GM19452 (cell line): ENCODE measurements around the gene TGM4.
"Not testable (repeated sequence)": the region's sequence is repeated elsewhere in the genome, so short reads cannot be mapped to it uniquely, and the experiment has no call there.

ENCODE experiments used
- ATAC-seq: cut with Tn5 transposase; IDR thresholded peaks from one replicate; pipeline ENCODE4 v1.9.1; 2021; ENCODE audit not compliant: unreplicated experiment

The TGM4 gene

GRCh38 chr3:44913868-44914468 is 39.6 kb downstream of the TGM4 start:
- no peak for ATAC-seq

DNA sequence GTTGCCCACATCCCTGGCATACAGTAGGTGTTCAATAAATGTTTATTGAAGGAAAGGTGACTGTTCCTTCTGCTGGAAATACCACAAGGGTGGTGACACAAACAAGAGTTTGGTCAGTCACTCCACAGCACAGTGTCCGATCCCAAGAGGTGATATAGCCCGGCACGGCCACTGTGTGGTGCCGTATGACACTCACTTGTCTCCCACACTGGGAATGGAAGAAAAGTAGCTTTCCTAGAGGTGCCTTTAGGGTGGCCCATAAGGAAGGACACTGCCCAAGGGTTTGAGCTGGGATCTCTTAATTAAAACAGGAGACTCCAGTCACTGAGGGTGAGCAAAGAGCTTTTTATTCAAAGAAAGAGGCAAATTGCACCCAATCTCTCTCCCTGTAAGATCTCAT is 40.5 kb downstream of the TGM4 start:
- ATAC-seq = no peak

- ATAC-seq = no peak
Measured at GRCh38 chr3:44915702-44916438, 41.5 kb downstream of the TGM4 start.

DNA sequence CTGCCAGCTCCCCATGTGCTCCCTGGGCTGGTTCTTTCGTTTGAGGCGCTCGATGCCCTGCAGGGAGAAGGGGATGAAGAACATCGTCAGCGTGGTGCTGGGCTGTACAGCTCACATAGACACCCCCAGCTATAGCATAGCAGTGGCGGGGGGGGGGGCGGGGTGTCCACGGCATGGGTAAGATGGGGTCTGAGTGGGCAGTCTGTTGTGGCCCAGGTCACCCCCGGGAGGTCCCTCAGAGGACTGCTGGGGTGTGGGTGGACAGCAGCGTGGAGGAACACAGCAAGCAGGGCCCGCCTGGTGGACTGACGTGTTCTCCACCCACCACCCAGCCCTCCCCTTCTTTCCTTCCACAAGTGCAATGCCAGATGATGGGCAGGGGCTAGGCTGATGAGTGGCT is 43.7 kb downstream of the TGM4 start:
- no peak for ATAC-seq

- ATAC-seq = no peak
Measured at GRCh38 chr3:44918581-44918980, 44.2 kb downstream of the TGM4 start.

GRCh38 chr3:44920081-44920480 is 45.7 kb downstream of the TGM4 start:
- no peak for ATAC-seq

- no peak for ATAC-seq
Measured at GRCh38 chr3:44923632-44924456, 49.4 kb downstream of the TGM4 start.

DNA sequence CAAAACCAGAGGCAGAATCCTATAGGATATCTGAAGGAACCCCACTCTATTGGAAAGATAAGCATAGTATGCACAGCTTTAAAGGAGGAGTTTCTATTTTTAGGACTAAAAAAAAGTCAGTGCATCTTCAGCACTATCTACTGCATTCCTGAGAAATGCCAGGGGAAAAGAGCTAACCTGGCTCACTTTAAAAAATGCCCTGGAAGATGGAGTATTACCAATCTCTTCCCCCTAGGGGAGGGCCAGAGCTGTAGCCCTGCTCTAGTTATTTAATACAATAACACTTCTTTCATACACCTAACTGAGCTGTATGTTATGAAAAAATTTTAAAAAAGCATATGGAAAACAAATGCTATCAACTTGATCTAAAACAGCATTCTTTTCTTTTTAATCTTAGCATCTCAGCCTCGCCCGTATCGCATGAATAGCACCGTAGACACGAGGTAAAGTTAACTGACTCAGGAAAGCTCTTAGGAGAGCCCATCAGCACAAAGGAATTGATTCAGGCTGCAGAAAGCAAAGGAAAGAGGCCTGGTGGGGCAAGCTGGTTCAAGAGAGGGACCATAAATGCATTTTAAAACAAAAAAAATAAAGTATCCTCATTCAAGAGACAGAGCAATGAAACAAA is 50.2 kb downstream of the TGM4 start:
- no peak for ATAC-seq

GRCh38 chr3:44926172-44926571 is 51.8 kb downstream of the TGM4 start:
- no peak for ATAC-seq

GRCh38 chr3:44926921-44927320 is 52.5 kb downstream of the TGM4 start:
- no peak for ATAC-seq

GRCh38 chr3:44927371-44927770 is 53.0 kb downstream of the TGM4 start:
- no peak for ATAC-seq

DNA sequence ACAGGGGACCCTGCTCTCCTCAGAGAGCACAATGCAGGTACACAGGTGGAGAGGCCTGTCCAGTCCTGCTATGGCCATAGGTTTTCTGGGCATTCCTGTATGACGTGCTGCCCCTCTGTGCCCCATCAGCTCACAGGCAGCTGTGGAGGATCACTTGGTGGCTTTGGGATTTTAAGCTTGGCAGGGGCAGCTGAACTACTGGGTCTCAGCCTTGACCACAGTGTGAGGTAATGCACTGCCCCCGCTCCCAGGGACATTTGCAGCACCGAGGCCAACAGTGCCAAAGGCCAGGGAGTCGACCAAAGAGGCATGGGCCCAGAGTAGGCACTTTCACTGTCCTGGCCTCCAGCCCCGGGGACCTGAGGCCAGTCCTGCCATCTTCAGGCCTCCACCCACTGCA is 55.4 kb downstream of the TGM4 start:
- no peak for ATAC-seq

GRCh38 chr3:44930911-44931310 is 56.5 kb downstream of the TGM4 start:
- ATAC-seq = no peak

DNA sequence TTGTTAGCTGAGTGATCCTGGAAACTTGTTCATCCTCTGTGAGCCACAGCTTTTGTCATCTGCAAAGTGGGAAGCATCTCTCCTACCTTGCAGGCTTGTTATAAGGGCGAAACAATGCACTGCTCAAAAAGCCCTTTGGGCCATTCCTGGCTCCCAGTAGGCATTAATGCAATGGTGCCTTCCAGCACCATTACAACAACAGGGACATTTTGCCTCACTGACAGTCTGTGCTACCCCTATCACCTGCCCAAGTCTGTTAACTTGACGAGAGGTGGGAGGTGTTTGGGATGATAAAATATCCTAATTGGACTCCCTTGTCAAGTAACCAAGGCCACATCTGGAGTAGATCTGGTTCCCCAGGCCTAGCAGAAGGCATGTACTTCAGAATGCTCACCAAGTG is 57.4 kb downstream of the TGM4 start:
- no peak for ATAC-seq

- no peak for ATAC-seq
Measured at GRCh38 chr3:44932271-44932670, 57.9 kb downstream of the TGM4 start.

- no peak for ATAC-seq
Measured at GRCh38 chr3:44932986-44933944, 58.9 kb downstream of the TGM4 start.

DNA sequence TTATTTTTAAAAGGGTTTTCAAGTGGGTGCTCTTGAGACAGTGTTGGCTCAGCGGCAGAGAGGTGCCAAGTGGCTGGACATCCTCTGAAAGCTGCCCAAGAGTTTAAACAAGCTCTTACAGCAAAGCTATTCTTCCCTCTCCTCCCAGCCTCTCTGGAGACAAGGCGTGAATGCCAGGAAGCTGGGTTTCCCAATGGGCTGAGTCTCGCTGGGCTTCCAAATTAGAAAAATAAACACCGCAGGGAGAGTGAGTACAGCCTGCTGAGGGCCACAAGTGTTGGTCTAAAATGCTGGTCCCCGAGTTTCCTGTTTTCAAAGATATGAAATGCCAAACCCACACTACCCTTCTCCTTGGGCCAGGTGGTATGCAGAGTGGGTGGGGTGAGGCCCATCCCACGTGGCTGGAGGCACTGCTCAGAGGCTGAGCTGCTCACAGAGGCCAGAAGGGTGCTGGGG is 65.2 kb downstream of the TGM4 start:
- no peak for ATAC-seq

DNA sequence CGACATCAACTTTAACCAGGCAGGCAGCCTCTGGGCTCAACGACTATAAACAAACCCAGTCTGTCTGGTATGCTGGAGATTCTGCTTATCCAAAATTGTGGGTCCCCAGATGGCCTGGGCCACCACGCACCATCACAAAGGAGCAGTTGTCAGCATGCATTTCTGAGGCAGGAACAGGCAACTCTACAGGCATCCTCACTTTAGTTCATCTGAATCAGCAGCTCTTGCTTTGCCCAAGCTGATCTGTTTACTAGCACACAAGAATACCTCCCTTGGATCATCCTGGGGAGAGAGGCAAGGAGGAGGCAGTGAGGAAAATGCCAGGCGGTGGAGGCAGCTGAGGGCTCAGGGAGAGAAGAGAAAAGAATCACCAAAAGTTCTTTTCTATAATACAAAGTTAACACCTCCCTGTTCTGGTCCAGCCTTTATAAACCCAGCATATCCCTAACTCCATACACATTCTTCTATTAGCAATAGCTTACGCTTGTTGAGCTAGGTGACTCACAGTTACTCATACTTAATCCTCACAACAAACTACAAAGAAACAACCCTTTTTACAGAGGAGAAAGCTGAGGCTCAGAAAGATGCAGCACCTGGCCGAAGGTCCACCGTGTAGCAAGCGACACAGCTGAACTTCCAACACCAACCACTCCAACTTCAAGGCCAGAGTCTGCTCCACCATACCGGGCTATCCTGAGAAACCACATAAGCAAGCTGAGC is 68.0 kb downstream of the TGM4 start:
- no peak for ATAC-seq

- no peak for ATAC-seq
Measured at GRCh38 chr3:44948239-44948638, 73.8 kb downstream of the TGM4 start.

DNA sequence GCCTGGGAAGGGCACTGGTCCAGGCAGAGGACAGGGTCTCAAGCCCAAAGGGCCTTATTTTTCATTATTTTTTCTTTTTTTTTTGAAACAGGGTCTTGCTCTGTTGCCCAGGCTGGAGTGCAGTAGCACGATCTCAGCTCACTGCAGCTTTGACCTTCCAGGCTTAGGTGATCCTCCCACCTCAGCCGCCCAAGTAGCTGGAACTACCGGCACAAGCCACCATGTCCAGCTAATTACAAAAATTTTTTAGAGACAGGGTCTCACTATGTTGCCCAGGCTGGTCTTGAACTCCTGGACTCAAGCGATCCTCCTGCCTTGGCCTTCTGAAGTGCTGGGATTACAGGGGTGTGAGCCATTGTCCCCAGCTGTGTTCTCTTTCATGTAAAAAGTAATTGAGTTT is 75.4 kb downstream of the TGM4 start:
- ATAC-seq = not testable (repeated sequence)
